Fibroblast of pulmonary artery (primary cell): Measurements from ENCODE around the gene IGSF3.

Source experiments
- DNase-seq: peaks from one replicate; pipeline ENCODE4 v3.0.0-alpha.2; 2010; ENCODE audit warnings: low read depth
- H3K4me3 ChIP-seq: replicated peaks from 2 replicates; pipeline ENCODE4 v1.5.1; 2011; ENCODE audit warnings: low read depth, mild to moderate bottlenecking, control low read depth, low read length, moderate library complexity
- CTCF ChIP-seq: IDR thresholded peaks from 2 replicates; pipeline ENCODE4 v1.5.1; 2011; ENCODE audit warnings: mild to moderate bottlenecking, control low read depth, low read length, inconsistent platforms; ENCODE audit errors: missing control alignments

Gene IGSF3

DNA sequence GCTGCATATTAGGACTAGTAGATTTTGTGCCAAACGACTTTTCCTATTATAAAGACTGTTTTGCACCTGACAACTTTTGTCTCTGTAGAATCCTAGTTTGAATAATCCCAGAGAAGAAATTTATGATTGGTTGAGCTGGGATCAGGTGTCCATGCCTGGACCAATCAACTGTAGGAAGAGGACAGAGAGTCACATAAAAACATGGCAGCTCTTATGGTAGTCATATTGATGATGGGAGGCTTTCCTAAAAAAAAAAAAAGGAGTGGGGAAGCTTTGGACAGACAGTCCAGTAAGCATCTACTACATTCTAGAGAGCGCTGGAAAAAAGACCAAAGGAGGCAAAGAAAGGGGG, 30.7 kb upstream of the IGSF3 start:
- H3K4me3 ChIP-seq = no peak overlapping the region
- no peak for DNase-seq
- TF ChIP-seq CTCF = no peak

- TF ChIP-seq CTCF = no peak
- no peak for DNase-seq
- H3K4me3 ChIP-seq = no peak overlapping the region
These were observed 30.2 kb upstream of the IGSF3 start for GRCh38 chr1:116697548-116698243.

DNA sequence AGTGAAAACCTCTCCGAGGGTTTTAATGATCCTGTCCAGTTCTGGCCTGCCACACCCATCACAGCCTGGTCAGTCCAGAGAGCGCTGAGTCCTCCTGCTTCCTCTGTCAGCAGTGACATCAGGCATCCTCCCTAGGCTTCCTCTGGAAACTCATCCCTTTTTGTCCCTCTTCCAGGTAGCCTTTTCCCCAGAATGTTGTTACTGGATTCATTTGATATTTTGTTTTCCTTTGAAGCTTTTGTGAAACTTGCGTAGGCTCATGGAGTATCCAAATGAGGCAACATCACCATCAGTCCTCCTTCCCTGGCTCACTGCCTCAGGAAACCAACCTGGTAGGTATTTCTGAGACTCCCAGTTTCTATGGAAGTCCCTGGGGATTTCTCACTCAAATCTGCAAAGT, 27.0 kb upstream of the IGSF3 start:
- no peak for DNase-seq
- no peak overlapping the region for H3K4me3 ChIP-seq
- no peak for TF ChIP-seq CTCF

- DNase-seq = peak; percentile 57
- no peak overlapping the region for H3K4me3 ChIP-seq
- no peak for TF ChIP-seq CTCF
These were observed 26.4 kb upstream of the IGSF3 start for GRCh38 chr1:116693759-116694480.

DNA sequence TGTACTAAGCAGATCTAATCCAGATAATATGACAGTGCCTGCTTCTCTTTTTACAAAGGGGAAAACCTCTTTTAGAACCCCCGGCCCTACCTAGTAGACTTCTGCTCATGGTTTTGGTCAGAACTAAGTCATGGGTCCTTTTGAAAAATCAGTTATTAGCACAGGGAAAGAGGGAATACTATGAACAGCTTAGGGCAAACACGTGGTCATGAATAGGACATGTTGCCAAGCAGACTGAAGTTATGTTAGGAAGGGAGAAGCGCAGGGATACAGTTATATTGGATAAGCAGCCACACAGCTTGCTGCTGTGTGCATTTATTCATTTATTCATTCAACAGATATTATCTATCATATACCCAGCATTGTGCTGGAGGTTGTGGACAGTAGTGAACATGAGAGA, 25.3 kb upstream of the IGSF3 start:
- no peak for DNase-seq
- H3K4me3 ChIP-seq = no peak overlapping the region
- no peak for TF ChIP-seq CTCF

GRCh38 chr1:116690849-116691406, 23.4 kb upstream of the IGSF3 start:
- H3K4me3 ChIP-seq = no peak overlapping the region
- DNase-seq = no peak
- TF ChIP-seq CTCF = no peak
